ENCODE data around the gene OXER1. TPM values are rescaled to one million over a fixed set of nuclear protein-coding genes. Genes with fewer than 3 reads are reported as not detected.

The OXER1 gene
- total RNA-seq, 1 experiment from 2014 or later = not detected

DNA sequence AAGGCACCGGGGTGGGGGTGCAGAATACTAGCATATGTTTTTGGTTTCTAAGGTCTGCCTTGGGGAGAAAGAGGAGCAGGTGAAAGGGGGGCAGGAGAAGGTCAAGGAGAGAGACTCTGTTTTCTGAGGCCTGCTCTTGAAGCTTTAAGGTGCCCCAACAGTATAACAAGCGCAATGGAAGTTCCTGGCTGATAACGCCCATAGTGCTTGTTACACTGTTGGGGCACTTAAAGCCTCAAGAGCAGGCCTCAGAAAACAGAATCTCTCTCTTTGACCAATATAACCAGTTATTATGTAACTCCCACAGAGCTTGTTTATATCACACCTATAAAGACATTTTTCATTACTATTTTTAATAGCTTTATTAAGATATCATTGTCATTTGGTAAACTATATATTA lies 16.5 kb downstream of the OXER1 start:
- POLR2A ChIA-PET (ENCODE audit: unreplicated experiment) = interaction anchor here (0.5 kb wide), 1 partner anchor 820 kb away, joined by 4 read pairs; no protein-coding TSS in a partner anchor
- intact Hi-C loops (cut with micrococcal nuclease; ENCODE audit: unreplicated experiment) = no loop called here
- Histone ChIP-seq H2AFZ (no peak overlapping the region), H3K4me2 (no peak overlapping the region), H3K79me2 (ENCODE audit: low read depth) (no peaks in the 10 kb centered on the region), H3K27ac (no peak overlapping the region), H3F3A (ENCODE audit: insufficient read depth, low read depth) (no peaks in the 10 kb centered on the region; the same call in 1 of the 2 replicates), H3K27me3 (ENCODE audit: insufficient read depth, low read depth) (no peaks in the 10 kb centered on the region), H3K36me3 (ENCODE audit: low read depth) (no peaks in the 10 kb centered on the region), H4K20me1 (ENCODE audit: insufficient read depth) (no peaks in the 10 kb centered on the region), H3K9me2 (ENCODE audit: insufficient read depth) (no peaks in the 10 kb centered on the region), H3K4me1 (replicated peaks; ENCODE audit: insufficient read depth) (no peaks in the 10 kb centered on the region), H3K4me3 (no peak overlapping the region), H3K9me3 (ENCODE audit: insufficient read depth, low read depth) (no peaks in the 10 kb centered on the region)
- no peak for DNase-seq
- BruUV-seq (replicated peaks) = no TSS peak
- no peak for TF ChIP-seq EZH2 (IDR thresholded peaks at IDR 0.05; ENCODE audit: low read depth)
- no peak for TF ChIP-seq CTCF (conservative IDR thresholded peaks at IDR 0.05)
- CTCF ChIA-PET = no interaction called here

GRCh38 chr2:42744545-42745082 lies 19.3 kb downstream of the OXER1 start:
- intact Hi-C loops (cut with micrococcal nuclease; ENCODE audit: unreplicated experiment) = no loop called here

DNA sequence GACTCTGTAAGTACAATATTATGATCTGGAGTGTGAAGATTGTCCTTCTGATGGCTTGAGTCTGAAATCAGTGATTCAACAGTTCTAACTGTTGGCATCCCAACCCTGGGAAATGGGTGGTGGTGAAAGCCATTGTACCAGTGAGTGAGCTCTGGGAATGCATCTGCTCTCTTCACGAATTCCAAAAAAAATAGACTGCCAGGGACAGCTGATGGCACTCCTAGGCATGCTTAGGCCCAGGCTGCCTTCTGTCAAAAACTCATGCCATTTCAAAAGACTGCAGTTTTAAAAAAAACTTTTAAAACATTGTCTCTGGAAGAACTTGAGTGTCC lies 20.3 kb downstream of the OXER1 start:
- intact Hi-C loops (cut with micrococcal nuclease; ENCODE audit: unreplicated experiment) = no loop called here
- H3K4me2 ChIP-seq = no peak overlapping the region
- no TSS peak for BruUV-seq (replicated peaks)
- H4K20me1 ChIP-seq (ENCODE audit: insufficient read depth) = no peaks in the 10 kb centered on the region
- no peak overlapping the region for H3K4me3 ChIP-seq
- no peak overlapping the region for H3K27ac ChIP-seq
- H3K9me2 ChIP-seq (ENCODE audit: insufficient read depth) = no peaks in the 10 kb centered on the region
- no peaks in the 10 kb centered on the region for H3K27me3 ChIP-seq (ENCODE audit: insufficient read depth, low read depth)
- POLR2A ChIA-PET (ENCODE audit: unreplicated experiment) = no interaction called here
- H3K79me2 ChIP-seq (ENCODE audit: low read depth) = no peaks in the 10 kb centered on the region
- H3F3A ChIP-seq (ENCODE audit: insufficient read depth, low read depth) = no peaks in the 10 kb centered on the region
- no peaks in the 10 kb centered on the region for H3K4me1 ChIP-seq (replicated peaks; ENCODE audit: insufficient read depth)
- TF ChIP-seq CTCF (conservative IDR thresholded peaks at IDR 0.05) = no peak
- TF ChIP-seq EZH2 (IDR thresholded peaks at IDR 0.05; ENCODE audit: low read depth) = no peak
- CTCF ChIA-PET = no interaction called here
- no peak overlapping the region for H2AFZ ChIP-seq
- DNase-seq = no peak
- H3K36me3 ChIP-seq (ENCODE audit: low read depth) = peaks cover 12% of the 10 kb centered on the region
- H3K9me3 ChIP-seq (ENCODE audit: insufficient read depth, low read depth) = no peaks in the 10 kb centered on the region

More at GRCh38 chr2:42744545-42745082, 19.3 kb downstream of the OXER1 start:
- H3K4me2 ChIP-seq = no peak overlapping the region
- DNase-seq = no peak
- ChIA-PET POLR2A (ENCODE audit: unreplicated experiment) (interaction anchor here (0.6 kb wide), 1 partner anchor 16 kb away, joined by 27 read pairs; no protein-coding TSS in a partner anchor), CTCF (no interaction called here)
- no peaks in the 10 kb centered on the region for H3K9me2 ChIP-seq (ENCODE audit: insufficient read depth)
- H3F3A ChIP-seq (ENCODE audit: insufficient read depth, low read depth) = no peaks in the 10 kb centered on the region
- no peaks in the 10 kb centered on the region for H4K20me1 ChIP-seq (ENCODE audit: insufficient read depth)
- H3K27ac ChIP-seq = no peak overlapping the region
- no peak overlapping the region for H2AFZ ChIP-seq
- H3K4me1 ChIP-seq (replicated peaks; ENCODE audit: insufficient read depth) = no peaks in the 10 kb centered on the region
- H3K79me2 ChIP-seq (ENCODE audit: low read depth) = no peaks in the 10 kb centered on the region
- H3K27me3 ChIP-seq (ENCODE audit: insufficient read depth, low read depth) = no peaks in the 10 kb centered on the region
- H3K4me3 ChIP-seq = no peak overlapping the region
- H3K9me3 ChIP-seq (ENCODE audit: insufficient read depth, low read depth) = no peaks in the 10 kb centered on the region
- no TSS peak for BruUV-seq (replicated peaks)
- TF ChIP-seq CTCF (conservative IDR thresholded peaks at IDR 0.05) (no peak), EZH2 (IDR thresholded peaks at IDR 0.05; ENCODE audit: low read depth) (no peak)
- H3K36me3 ChIP-seq (ENCODE audit: low read depth) = peaks cover 12% of the 10 kb centered on the region
